ENCODE data around the gene SLC22A23.
"Not testable (repeated sequence)": the region's sequence is repeated elsewhere in the genome, so short reads cannot be mapped to it uniquely, and the experiment has no call there.

Gene SLC22A23

DNA sequence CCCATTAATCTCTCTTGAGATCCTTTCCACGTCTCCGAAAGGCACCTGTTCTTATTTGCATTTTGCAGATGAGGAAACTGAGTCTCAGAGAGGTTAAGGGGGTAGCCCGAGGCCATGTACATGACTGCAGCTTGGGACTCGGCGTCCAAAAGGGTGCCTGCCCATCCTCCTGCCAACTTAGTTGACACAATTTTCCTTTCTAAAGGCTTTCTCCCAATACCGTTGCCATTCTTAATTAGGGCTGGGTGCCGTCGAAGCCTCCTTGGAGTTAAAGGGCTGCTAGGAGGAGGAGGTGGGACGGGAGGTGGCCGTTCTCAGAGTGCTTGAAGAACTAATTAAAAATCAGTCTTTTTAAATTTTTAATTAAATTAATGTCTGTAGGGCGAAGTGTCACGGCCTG is 198.6 kb downstream of the SLC22A23 start:
- TF ChIP-seq JUND (IDR thresholded peaks at IDR 0.05; ENCODE audit: low read depth) = no peak
- in situ Hi-C loops (cut with HindIII; ENCODE audit: low pct_unique_long_range_greater_than_20kb, low sequenced_read_pairs) = no loop called here
- DNase-seq (ENCODE audit: low read depth in 1 of 2, low spot score in 1 of 2) = no peak

DNA sequence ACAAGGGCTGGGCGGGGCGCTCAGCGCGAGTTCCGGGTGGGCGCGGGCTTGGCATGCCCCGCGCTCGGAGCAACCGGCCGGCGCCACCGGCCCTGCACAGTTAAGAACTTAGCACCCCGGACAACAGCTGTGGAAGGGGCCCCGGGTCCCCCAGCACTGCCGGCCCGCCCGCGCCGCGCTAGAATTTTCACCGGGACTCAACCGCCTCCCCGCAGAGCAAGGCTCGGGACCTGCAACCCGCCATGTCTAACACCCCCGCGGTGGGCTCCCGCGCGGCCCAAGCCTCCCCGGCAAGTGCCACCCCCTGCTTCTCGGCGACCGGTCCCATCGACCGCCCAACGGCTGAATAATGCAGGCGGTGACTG is 203.3 kb downstream of the SLC22A23 start:
- TF ChIP-seq JUND (IDR thresholded peaks at IDR 0.05; ENCODE audit: low read depth) = no peak
- in situ Hi-C loops (cut with HindIII; ENCODE audit: low pct_unique_long_range_greater_than_20kb, low sequenced_read_pairs) = no loop called here
- DNase-seq (ENCODE audit: low read depth in 1 of 2, low spot score in 1 of 2) = no peak

DNA sequence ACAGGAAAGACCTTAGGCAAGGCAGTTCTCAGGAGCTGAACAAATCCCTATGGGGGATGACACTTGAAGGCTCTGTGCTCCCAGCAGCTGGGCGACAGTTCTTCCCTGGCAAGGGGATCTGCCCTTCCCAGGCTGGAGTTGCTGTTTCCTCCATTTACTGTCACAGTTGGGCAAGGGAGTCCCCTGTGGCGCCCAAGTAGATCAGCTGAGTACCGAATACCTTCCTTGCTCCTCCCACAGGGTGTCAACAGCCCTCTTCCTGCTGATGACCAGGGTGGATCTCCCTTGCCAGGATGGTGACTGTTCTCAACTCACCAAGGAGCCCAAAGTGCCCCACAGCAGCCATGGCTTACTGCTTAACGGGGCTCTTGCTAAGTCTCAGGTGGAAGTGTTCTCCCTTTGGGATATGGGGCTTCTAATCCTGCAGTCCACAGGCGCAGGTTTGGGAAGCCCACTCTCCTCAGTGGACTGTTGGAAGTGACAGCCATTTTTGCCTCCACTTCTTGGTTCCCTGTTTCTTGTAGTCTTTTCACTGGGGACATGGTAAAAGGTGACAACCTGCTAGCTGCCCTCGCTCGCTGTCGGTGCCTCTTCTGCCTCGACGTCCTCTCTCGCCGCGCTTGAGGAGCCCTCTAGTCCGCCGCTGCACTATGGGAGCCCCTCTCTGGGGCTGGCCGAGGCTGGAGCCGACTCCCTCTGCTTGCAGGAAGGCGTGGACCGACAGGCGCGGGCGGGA is 203.8 kb downstream of the SLC22A23 start:
- in situ Hi-C loops (cut with HindIII; ENCODE audit: low pct_unique_long_range_greater_than_20kb, low sequenced_read_pairs) = no loop called here
- no peak for DNase-seq (ENCODE audit: low read depth in 1 of 2, low spot score in 1 of 2)
- no peak for TF ChIP-seq JUND (IDR thresholded peaks at IDR 0.05; ENCODE audit: low read depth)

DNA sequence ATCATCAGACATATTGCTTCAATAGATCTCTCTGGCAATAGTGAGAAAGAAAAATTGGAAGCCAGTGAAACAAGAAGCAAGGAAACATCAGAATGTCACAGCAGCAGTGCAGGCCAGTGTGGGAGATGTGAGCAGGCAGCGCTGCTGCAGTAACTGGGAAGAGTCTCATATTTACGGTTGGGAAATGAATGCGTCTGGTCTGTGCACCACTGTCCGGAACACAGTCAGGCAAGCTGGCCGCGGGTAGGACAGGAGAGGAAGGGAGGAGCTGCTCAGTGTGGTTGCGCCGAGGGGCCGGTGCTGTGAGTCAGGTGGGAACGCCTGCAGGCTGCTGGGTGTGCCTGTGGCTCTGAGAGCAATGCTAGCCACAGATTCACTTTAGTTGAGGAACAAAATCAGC is 204.5 kb downstream of the SLC22A23 start:
- DNase-seq (ENCODE audit: low read depth in 1 of 2, low spot score in 1 of 2) = no peak
- in situ Hi-C loops (cut with HindIII; ENCODE audit: low pct_unique_long_range_greater_than_20kb, low sequenced_read_pairs) = no loop called here
- TF ChIP-seq JUND (IDR thresholded peaks at IDR 0.05; ENCODE audit: low read depth) = no peak

DNA sequence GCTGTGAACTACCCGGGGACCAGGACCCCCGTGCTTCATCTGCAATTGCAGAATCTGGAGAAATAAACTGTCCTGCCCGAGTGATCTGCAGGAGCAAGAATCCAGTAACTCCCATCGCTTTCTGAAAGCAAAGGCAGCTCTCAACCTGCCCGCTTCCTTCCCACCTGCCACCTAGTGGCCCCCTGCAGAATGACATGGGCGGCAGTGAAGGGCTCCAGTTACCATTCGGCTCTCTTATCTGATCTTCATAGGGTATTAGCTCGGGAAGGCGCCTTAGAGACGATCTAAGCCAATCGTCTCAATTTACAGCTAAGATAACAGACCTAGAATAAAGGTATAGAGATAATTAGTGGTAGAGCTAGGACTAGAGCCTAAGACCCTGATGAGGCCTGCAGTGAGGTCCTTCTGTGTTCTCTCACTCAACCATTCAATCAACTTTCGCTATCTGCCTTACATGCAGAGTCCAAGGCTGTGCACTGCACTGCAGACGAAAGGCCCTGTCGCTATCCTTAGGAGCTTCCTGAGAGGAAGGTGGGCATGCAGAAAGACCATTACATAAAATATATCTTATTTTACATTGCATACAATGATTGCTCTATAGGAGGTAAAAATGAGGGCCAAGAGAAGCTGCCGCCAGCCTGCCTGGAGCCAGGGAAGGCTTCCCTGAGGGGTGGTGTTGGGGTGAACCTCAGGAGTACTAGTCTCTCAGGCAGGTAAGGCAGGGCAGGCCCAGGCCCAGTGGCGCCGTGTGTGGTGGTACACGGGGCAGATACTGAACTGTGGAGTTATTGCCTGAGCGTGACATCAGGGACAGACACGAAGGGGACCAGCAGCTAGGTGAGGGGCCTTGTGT is 205.2 kb downstream of the SLC22A23 start:
- peak; percentile 90 to 93 for DNase-seq (ENCODE audit: low read depth in 1 of 2, low spot score in 1 of 2)
- in situ Hi-C loops (cut with HindIII; ENCODE audit: low pct_unique_long_range_greater_than_20kb, low sequenced_read_pairs) = no loop called here
- no peak for TF ChIP-seq JUND (IDR thresholded peaks at IDR 0.05; ENCODE audit: low read depth)

DNA sequence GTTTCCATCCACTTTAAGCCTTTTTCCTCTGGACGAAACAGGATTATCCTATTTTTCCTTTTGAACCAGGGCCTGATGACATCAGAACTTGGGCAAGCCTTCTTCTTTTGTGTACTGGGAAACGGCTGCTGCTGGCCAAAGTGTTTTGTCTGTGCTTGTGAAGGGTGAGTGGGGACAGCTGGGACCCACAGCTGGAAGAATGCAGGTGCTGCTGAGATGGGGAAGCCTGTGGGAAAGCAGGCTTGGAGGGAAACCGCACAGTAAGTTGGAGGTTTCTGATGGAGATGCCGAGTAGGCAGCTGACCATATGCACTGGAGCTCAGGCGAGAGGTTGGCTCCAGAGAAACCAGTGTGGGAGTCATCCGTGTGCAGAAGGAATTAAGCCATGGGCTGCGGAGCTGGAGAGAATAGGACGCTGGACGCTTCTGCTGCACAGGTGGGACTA is 206.6 kb downstream of the SLC22A23 start:
- DNase-seq (ENCODE audit: low read depth in 1 of 2, low spot score in 1 of 2) = no peak
- TF ChIP-seq JUND (IDR thresholded peaks at IDR 0.05; ENCODE audit: low read depth) = no peak
- in situ Hi-C loops (cut with HindIII; ENCODE audit: low pct_unique_long_range_greater_than_20kb, low sequenced_read_pairs) = no loop called here

DNA sequence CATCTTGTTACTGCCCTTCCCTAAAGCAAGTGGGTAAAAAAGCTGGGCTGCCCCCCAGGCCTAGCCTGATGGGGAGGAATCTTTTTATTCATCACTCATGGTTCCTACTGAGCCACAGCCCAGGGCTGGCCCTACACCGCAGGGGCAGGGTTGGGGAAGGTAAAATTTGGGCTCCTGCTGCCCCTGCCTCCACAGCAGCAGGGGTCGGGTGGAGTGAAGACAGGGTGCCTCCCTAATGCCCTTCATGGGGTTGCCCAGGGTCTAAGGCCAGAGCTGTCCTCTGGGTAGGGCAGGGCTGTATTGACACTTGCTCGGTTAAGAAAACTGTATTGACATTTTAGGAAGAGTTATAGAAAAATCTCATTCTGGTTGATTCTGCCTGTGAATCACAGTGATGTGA is 207.0 kb downstream of the SLC22A23 start:
- no peak for TF ChIP-seq JUND (IDR thresholded peaks at IDR 0.05; ENCODE audit: low read depth)
- in situ Hi-C loops (cut with HindIII; ENCODE audit: low pct_unique_long_range_greater_than_20kb, low sequenced_read_pairs) = no loop called here
- DNase-seq (ENCODE audit: low read depth in 1 of 2, low spot score in 1 of 2) = no peak

DNA sequence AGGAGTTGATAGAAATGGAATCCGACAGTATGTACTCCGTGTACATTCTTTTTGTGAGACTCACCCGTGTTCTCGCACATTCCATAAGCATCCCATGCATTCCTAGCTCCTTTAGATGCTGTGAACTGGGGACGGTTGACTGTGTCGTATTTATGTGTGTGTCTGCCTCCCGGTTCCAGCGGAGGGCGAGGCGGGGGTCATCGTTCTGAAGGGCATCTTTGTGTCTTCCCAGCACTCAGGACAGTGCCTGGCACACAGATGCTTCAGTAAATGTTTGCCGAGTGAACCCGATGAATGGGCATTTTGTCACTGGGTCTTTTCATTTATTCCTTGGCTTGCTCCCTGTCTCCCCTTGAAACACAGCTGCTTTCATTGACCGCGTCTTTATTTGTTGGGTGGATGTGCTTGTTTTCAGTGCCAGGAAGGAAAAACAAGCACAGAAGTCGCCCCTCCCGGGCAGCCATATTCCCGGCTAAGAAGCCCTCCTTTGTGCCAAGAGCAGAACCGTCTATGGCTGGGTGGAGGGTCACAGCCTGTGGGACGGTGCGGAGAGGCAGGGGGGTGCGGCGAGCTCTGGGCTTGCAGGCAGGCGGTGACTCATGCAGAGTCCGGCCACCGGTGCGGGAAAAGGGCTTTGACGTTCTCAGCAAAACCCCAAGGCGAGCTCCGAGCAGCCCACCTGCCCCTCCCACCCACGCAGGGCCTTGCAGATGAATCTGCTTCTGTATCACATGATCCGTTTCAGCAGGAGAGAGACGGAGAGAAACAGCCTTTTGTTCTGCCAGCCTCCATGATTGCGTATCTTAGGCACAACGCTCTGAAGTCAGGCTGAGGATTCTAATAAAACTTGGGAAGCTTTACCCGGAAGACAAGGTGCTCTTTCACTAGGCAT is 209.3 kb downstream of the SLC22A23 start:
- peak in 1 of 2 experiments; percentile 42 for DNase-seq (ENCODE audit: low read depth in 1 of 2, low spot score in 1 of 2)
- in situ Hi-C loops (cut with HindIII; ENCODE audit: low pct_unique_long_range_greater_than_20kb, low sequenced_read_pairs) = no loop called here
- no peak for TF ChIP-seq JUND (IDR thresholded peaks at IDR 0.05; ENCODE audit: low read depth)

DNA sequence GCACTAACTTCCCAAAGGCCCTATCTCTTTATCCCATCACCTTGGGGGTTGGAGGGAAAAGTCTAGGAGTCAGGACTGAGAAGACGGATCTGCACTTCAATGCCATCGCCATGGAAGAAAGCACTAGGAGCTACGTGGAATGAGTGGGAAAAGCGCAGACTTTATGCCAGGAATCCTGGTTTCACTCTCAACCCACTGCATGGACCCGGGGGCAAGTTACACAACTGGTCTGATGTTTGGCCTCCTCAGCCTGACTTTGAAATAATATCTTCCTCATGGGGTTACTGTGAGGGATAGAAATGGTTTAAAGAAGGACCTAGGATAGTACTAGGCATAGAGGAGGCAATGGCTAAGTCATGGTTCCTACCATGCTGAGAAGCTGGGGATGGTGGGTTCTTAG is 211.6 kb downstream of the SLC22A23 start:
- DNase-seq (ENCODE audit: low read depth in 1 of 2, low spot score in 1 of 2) = no peak
- TF ChIP-seq JUND (IDR thresholded peaks at IDR 0.05; ENCODE audit: low read depth) = no peak
- in situ Hi-C loops (cut with HindIII; ENCODE audit: low pct_unique_long_range_greater_than_20kb, low sequenced_read_pairs) = no loop called here

DNA sequence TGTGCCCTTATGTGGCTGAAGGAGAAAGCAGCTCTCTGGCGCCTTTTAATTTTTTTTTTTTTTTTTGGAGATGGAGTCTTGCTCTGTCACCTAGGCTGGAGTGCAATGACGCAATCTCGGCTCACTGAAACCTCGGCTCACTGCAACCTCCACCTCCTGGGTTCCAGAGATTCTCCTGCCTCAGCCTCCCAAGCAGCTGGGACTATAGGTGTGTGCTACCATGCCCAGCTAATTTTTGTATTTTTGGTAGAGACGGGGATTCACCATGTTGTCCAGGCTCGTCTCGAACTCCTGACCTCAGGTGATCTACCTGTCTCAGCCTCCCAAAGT is 212.1 kb downstream of the SLC22A23 start:
- DNase-seq (ENCODE audit: low read depth in 1 of 2, low spot score in 1 of 2); in situ Hi-C loops (cut with HindIII; ENCODE audit: low pct_unique_long_range_greater_than_20kb, low sequenced_read_pairs): not testable (repeated sequence)

DNA sequence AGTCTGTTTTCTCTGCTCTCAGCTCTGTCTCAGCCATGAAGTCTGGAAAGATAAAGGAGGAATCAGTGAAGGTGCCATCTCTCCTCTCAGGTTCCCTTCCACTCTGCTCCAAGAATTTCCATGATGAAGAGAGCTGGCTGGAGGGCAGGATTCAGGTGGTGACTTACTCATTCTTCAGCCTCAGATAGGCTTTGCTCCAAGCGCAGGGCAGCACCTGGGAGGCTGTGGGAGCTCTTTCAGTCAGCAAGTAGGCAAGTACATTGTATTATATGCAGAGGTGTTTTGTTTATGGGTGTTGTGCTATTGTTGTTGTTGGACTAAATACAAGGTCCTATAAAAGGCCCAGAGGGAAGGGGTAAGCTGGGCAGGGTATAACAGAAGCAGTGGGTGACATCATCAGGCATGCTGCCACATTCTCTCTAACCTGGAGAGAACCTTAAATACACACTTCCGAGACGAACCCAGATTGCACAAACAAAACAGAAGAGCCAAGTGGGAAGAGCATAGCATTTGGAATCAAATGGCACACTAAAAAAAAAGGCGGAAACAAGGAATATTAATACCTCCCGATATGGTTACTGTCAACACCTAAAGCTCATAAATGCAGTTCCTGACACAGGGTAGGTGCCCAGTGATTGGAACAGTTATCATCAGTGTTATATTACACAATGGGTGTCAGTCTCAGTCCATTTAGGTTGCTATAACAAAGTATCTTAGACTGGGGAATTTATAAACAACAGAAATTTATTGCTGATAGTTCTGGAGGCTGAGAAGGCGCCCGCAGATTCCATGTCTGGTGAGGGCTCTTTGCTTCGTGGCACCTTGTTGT is 212.6 kb downstream of the SLC22A23 start:
- no peak for TF ChIP-seq JUND (IDR thresholded peaks at IDR 0.05; ENCODE audit: low read depth)
- DNase-seq (ENCODE audit: low read depth in 1 of 2, low spot score in 1 of 2) = no peak
- in situ Hi-C loops (cut with HindIII; ENCODE audit: low pct_unique_long_range_greater_than_20kb, low sequenced_read_pairs) = no loop called here

DNA sequence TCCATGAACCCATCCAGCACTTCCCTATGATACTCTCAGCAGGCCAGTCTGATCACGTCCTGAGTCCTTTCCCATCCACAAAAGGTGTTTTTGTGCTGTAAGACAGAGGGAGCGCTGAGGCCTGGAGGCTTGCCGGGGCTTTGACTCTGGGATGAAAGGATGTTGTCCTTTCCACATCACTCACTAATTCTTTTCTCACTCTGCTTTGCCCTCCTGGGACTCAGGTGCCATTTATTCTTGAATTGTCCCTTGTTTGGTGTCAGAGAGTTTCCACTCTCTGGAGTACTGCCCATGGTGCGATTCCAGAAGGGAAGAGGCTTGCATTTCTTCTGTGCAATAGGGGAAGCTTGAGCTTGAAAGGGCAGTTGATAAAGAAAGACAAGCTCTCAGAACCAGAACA is 214.1 kb downstream of the SLC22A23 start:
- in situ Hi-C loops (cut with HindIII; ENCODE audit: low pct_unique_long_range_greater_than_20kb, low sequenced_read_pairs) = no loop called here
- DNase-seq (ENCODE audit: low read depth in 1 of 2, low spot score in 1 of 2) = no peak
- TF ChIP-seq JUND (IDR thresholded peaks at IDR 0.05; ENCODE audit: low read depth) = no peak

DNA sequence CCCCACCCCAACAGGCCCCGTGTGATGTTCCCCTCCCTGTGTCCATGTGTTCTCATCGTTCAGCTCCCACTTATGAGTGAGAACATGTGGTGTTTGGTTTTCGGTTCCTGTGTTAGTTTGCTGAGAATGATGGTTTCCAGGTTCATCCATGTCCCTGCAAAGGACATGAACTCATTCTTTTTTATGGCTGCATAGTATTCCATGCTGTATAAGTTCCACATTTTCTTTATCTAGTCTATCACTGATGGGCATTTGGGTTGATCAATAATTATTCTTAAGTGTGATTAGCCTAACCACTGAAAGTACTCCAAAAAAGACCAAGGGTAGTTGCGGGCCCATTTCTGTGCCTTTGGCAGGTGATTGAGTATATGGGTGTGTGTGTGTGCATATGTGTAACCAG is 215.1 kb downstream of the SLC22A23 start:
- in situ Hi-C loops (cut with HindIII; ENCODE audit: low pct_unique_long_range_greater_than_20kb, low sequenced_read_pairs); DNase-seq (ENCODE audit: low read depth in 1 of 2, low spot score in 1 of 2): not testable (repeated sequence)

All from T47D (cell line).